Neural cell (in vitro differentiated cells): ENCODE measurements around the gene TACC2.

ENCODE experiments used
- POLR2AphosphoS5 ChIP-seq: IDR thresholded peaks from 2 replicates; pipeline ENCODE4 v1.6.1; 2012
- TAF1 ChIP-seq: IDR thresholded peaks from 2 replicates; pipeline ENCODE4 v1.6.1; 2012; ENCODE audit warnings: low read depth
- TF ChIP-seq, protein P1 (sequence below): fragments of 450-650 bp; IDR thresholded peaks from 2 replicates; pipeline ENCODE4 v1.5.1; 2014; ENCODE audit warnings: antibody characterized with exemption, mild to moderate bottlenecking, moderate library complexity; ENCODE audit not compliant: poor library complexity, severe bottlenecking

DNA sequence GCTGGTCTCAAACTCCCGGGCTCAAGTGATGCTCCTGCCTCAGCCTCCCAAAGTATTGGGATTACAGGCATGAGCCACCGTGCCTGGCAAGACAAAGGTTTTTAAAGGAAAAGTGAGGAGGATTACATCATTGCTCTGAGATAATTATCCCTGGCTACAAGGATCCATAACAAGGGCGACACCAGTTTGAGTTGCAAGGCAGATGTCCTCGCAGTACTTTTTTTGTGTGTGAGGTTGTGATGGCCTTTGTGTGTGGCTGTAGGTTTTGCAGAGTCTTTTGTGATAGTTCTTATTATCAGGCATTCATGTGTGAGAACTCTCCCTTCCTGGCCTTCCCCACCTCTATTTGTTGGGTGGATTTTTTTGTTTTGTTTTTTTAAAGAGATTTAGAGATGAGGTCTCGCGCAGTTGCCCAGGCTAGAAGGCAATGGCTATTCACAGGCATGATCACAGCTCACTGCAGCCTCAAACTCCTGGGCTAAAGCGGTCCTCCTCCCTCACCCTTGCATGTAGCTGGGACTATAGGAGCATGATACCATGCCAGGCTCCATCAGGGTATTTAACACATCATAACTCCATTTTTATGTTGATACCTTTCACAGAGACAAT is 292.2 kb downstream of the TACC2 start:
- TF ChIP-seq, protein P1, sequence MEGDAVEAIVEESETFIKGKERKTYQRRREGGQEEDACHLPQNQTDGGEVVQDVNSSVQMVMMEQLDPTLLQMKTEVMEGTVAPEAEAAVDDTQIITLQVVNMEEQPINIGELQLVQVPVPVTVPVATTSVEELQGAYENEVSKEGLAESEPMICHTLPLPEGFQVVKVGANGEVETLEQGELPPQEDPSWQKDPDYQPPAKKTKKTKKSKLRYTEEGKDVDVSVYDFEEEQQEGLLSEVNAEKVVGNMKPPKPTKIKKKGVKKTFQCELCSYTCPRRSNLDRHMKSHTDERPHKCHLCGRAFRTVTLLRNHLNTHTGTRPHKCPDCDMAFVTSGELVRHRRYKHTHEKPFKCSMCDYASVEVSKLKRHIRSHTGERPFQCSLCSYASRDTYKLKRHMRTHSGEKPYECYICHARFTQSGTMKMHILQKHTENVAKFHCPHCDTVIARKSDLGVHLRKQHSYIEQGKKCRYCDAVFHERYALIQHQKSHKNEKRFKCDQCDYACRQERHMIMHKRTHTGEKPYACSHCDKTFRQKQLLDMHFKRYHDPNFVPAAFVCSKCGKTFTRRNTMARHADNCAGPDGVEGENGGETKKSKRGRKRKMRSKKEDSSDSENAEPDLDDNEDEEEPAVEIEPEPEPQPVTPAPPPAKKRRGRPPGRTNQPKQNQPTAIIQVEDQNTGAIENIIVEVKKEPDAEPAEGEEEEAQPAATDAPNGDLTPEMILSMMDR = no peak
- TF ChIP-seq TAF1 (no peak), POLR2AphosphoS5 (no peak)
